Measurements from ENCODE around the gene EPHB6. TPM values are rescaled to one million over a fixed set of nuclear protein-coding genes. Genes with fewer than 3 reads are reported as not detected.

Gene EPHB6
- total and polyA plus RNA-seq, 2 donors: 10.8 to 23.4 TPM

GRCh38 chr7:142813699-142814098, 41.2 kb upstream of the EPHB6 start:
- H3K27ac ChIP-seq (ENCODE audit: low read depth): no peak overlapping the region
- H3K4me3 ChIP-seq (ENCODE audit: low read depth, low read length): no peak overlapping the region
- no peaks in the 10 kb centered on the region for H3K4me1 ChIP-seq (ENCODE audit: insufficient read depth)
- WGBS: 42% methylated on average over 1 of the region's 1 CpG
- no peaks in the 10 kb centered on the region for H3K36me3 ChIP-seq (ENCODE audit: insufficient read depth)
- DNase-seq (ENCODE audit: extremely low spot score): no peak

- no peaks in the 10 kb centered on the region for H3K4me1 ChIP-seq (ENCODE audit: insufficient read depth)
- H3K27ac ChIP-seq (ENCODE audit: low read depth): no peak overlapping the region
- WGBS: 46% methylated on average over 2 of the region's 2 CpGs
- H3K36me3 ChIP-seq (ENCODE audit: insufficient read depth): no peaks in the 10 kb centered on the region
- no peak overlapping the region for H3K4me3 ChIP-seq (ENCODE audit: low read depth, low read length)
- no peak for DNase-seq (ENCODE audit: extremely low spot score)
Observed at GRCh38 chr7:142814451-142814850, 40.4 kb upstream of the EPHB6 start.

GRCh38 chr7:142815134-142815533, 39.7 kb upstream of the EPHB6 start:
- WGBS: 42% methylated on average over 3 of the region's 3 CpGs
- no peak overlapping the region for H3K4me3 ChIP-seq (ENCODE audit: low read depth, low read length)
- H3K4me1 ChIP-seq (ENCODE audit: insufficient read depth): no peaks in the 10 kb centered on the region
- no peaks in the 10 kb centered on the region for H3K36me3 ChIP-seq (ENCODE audit: insufficient read depth)
- DNase-seq (ENCODE audit: extremely low spot score): no peak
- no peak overlapping the region for H3K27ac ChIP-seq (ENCODE audit: low read depth)

GRCh38 chr7:142817506-142817905, 37.4 kb upstream of the EPHB6 start:
- Histone ChIP-seq H3K4me1 (ENCODE audit: insufficient read depth) (no peaks in the 10 kb centered on the region), H3K4me3 (ENCODE audit: low read depth, low read length) (no peak overlapping the region), H3K36me3 (ENCODE audit: insufficient read depth) (no peaks in the 10 kb centered on the region), H3K27ac (ENCODE audit: low read depth) (no peak overlapping the region)
- no peak for DNase-seq (ENCODE audit: extremely low spot score)
- WGBS: 75% methylated on average over 2 of the region's 2 CpGs

GRCh38 chr7:142819530-142819929, 35.3 kb upstream of the EPHB6 start:
- no peaks in the 10 kb centered on the region for H3K36me3 ChIP-seq (ENCODE audit: insufficient read depth)
- H3K27ac ChIP-seq (ENCODE audit: low read depth): no peak overlapping the region
- H3K4me3 ChIP-seq (ENCODE audit: low read depth, low read length): no peak overlapping the region
- WGBS: 84% methylated on average over 5 of the region's 5 CpGs
- no peak for DNase-seq (ENCODE audit: extremely low spot score)
- no peaks in the 10 kb centered on the region for H3K4me1 ChIP-seq (ENCODE audit: insufficient read depth)

GRCh38 chr7:142822714-142823113, 32.2 kb upstream of the EPHB6 start:
- Histone ChIP-seq H3K27ac (ENCODE audit: low read depth) (no peak overlapping the region), H3K36me3 (ENCODE audit: insufficient read depth) (no peaks in the 10 kb centered on the region), H3K4me3 (ENCODE audit: low read depth, low read length) (no peak overlapping the region), H3K4me1 (ENCODE audit: insufficient read depth) (no peaks in the 10 kb centered on the region)
- DNase-seq (ENCODE audit: extremely low spot score): no peak
- 1% methylated on average over 1 of the region's 1 CpG for WGBS

GRCh38 chr7:142827951-142828500, 26.9 kb upstream of the EPHB6 start:
- H3K4me1 ChIP-seq (ENCODE audit: insufficient read depth): peaks cover 2% of the 10 kb centered on the region
- no peaks in the 10 kb centered on the region for H3K36me3 ChIP-seq (ENCODE audit: insufficient read depth)
- H3K4me3 ChIP-seq (ENCODE audit: low read depth, low read length): no peak overlapping the region
- WGBS: 11% methylated on average over 1 of the region's 1 CpG
- H3K27ac ChIP-seq (ENCODE audit: low read depth): no peak overlapping the region
- no peak for DNase-seq (ENCODE audit: extremely low spot score)

- no peak overlapping the region for H3K27ac ChIP-seq (ENCODE audit: low read depth)
- H3K4me3 ChIP-seq (ENCODE audit: low read depth, low read length): no peak overlapping the region
- no peaks in the 10 kb centered on the region for H3K36me3 ChIP-seq (ENCODE audit: insufficient read depth)
- 44% methylated on average over 2 of the region's 2 CpGs for WGBS
- peaks cover 2% of the 10 kb centered on the region for H3K4me1 ChIP-seq (ENCODE audit: insufficient read depth)
- no peak for DNase-seq (ENCODE audit: extremely low spot score)
Observed at GRCh38 chr7:142832417-142832816, 22.5 kb upstream of the EPHB6 start.

GRCh38 chr7:142833174-142834048, 21.5 kb upstream of the EPHB6 start:
- DNase-seq (ENCODE audit: extremely low spot score): no peak
- no peak overlapping the region for H3K4me3 ChIP-seq (ENCODE audit: low read depth, low read length)
- no peaks in the 10 kb centered on the region for H3K36me3 ChIP-seq (ENCODE audit: insufficient read depth)
- H3K27ac ChIP-seq (ENCODE audit: low read depth): no peak overlapping the region
- H3K4me1 ChIP-seq (ENCODE audit: insufficient read depth): no peaks in the 10 kb centered on the region
- WGBS: 63% methylated on average over 6 of the region's 6 CpGs

GRCh38 chr7:142835487-142835886, 19.4 kb upstream of the EPHB6 start:
- no peaks in the 10 kb centered on the region for H3K36me3 ChIP-seq (ENCODE audit: insufficient read depth)
- DNase-seq (ENCODE audit: extremely low spot score): no peak
- H3K27ac ChIP-seq (ENCODE audit: low read depth): no peak overlapping the region
- WGBS: 12% methylated on average over 3 of the region's 3 CpGs
- H3K4me3 ChIP-seq (ENCODE audit: low read depth, low read length): no peak overlapping the region
- no peaks in the 10 kb centered on the region for H3K4me1 ChIP-seq (ENCODE audit: insufficient read depth)

GRCh38 chr7:142836426-142836825, 18.4 kb upstream of the EPHB6 start:
- Histone ChIP-seq H3K36me3 (ENCODE audit: insufficient read depth) (no peaks in the 10 kb centered on the region), H3K27ac (ENCODE audit: low read depth) (no peak overlapping the region), H3K4me1 (ENCODE audit: insufficient read depth) (no peaks in the 10 kb centered on the region), H3K4me3 (ENCODE audit: low read depth, low read length) (no peak overlapping the region)
- 69% methylated on average over 3 of the region's 3 CpGs for WGBS
- no peak for DNase-seq (ENCODE audit: extremely low spot score)

- Histone ChIP-seq H3K4me3 (ENCODE audit: low read depth, low read length) (no peak overlapping the region), H3K27ac (ENCODE audit: low read depth) (no peak overlapping the region), H3K36me3 (ENCODE audit: insufficient read depth) (no peaks in the 10 kb centered on the region), H3K4me1 (ENCODE audit: insufficient read depth) (no peaks in the 10 kb centered on the region)
- 67% methylated on average over 4 of the region's 4 CpGs for WGBS
- DNase-seq (ENCODE audit: extremely low spot score): no peak
Observed at GRCh38 chr7:142838461-142839213, 16.2 kb upstream of the EPHB6 start.

- Histone ChIP-seq H3K4me1 (ENCODE audit: insufficient read depth) (no peaks in the 10 kb centered on the region), H3K27ac (ENCODE audit: low read depth) (no peak overlapping the region), H3K36me3 (ENCODE audit: insufficient read depth) (no peaks in the 10 kb centered on the region), H3K4me3 (ENCODE audit: low read depth, low read length) (no peak overlapping the region)
- no peak for DNase-seq (ENCODE audit: extremely low spot score)
- WGBS: 64% methylated on average over 1 of the region's 1 CpG
Observed at GRCh38 chr7:142842251-142842766, 12.6 kb upstream of the EPHB6 start.

- Histone ChIP-seq H3K4me1 (ENCODE audit: insufficient read depth) (no peaks in the 10 kb centered on the region), H3K36me3 (ENCODE audit: insufficient read depth) (no peaks in the 10 kb centered on the region), H3K4me3 (ENCODE audit: low read depth, low read length) (no peak overlapping the region), H3K27ac (ENCODE audit: low read depth) (no peak overlapping the region)
- no peak for DNase-seq (ENCODE audit: extremely low spot score)
- 74% methylated on average over 2 of the region's 2 CpGs for WGBS
Observed at GRCh38 chr7:142847353-142847752, 7.5 kb upstream of the EPHB6 start.
